ENCODE results near the gene RHEX. TPM values are rescaled to one million over a fixed set of nuclear protein-coding genes. Genes with fewer than 3 reads are reported as not detected.

Gene RHEX
- total and polyA plus RNA-seq, 2 experiments from 2014 or later: not detected

DNA sequence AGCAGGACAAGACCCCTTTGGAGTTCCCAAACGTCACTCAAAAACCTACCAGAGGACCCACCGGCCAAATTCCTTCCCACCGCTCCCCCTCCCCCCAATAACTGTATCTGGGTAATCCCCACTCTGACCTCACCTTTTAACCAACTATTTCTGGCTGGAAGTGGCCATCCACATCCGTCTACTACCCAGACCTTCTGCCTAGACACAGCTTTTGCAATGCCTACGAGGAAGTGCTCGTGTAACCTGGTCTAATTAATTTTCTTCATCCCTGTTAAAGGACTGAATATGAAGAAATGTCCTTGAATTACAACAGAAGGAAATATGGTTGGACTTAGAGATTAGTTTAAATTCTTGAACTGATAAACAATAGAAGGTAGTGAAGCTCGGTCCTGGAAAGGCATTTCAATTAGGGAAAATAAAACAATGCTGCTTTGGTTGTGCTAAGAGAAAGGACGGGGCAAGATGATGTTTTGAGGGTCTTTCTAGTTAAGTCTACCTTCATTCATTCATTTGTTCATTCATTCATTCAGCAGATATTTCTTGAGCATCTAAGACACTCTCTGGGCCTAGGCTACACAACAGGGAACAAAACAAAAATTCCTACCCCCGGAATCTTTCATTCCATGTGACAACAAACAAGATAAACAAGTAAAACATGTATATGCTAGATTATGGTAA lies 45.4 kb downstream of the RHEX start:
- Histone ChIP-seq H3K4me1 (ENCODE audit: insufficient read depth) (no peaks in the 10 kb centered on the region), H3K4me3 (no peak overlapping the region)

DNA sequence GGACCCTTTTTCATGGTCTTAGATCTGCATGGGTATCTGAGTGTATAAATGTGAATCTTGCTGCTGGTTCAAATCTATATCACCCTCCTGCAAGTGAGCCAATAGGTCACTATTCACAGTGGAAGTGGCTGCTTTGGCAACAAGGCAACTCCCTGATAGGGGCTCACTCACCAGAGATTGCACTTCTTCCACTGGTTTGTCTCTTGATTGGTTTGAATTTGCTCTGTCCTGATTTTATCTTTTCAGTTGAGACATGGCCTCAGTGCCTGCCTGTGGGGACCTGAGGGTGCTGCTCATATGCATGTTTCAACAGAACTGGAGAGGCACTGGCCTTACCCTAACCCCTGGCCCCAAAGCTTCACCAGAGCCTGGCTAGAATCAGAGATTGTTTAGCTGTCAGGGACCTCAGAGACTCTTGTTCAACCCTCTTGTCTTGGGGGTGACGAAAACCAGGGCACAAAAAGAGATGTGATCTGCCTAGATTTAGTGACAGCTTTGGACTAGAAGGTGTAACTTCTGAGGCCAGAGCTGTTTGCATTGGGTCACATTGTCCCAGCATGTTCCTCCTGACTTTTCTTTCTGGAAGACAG lies 47.3 kb downstream of the RHEX start:
- H3K4me3 ChIP-seq: no peak overlapping the region
- H3K4me1 ChIP-seq (ENCODE audit: insufficient read depth): no peaks in the 10 kb centered on the region
- no peaks in the 10 kb centered on the region for H3K79me2 ChIP-seq (ENCODE audit: insufficient read depth)
- H3K36me3 ChIP-seq (ENCODE audit: low read depth): no peaks in the 10 kb centered on the region
- WGBS, 2 experiments (ENCODE audit: low coverage in 1 of 2, low lambda C conversion rate in 2 of 2, missing lambda C conversion rate in 2 of 2): 71 to 79% methylated on average over 1 of the region's 1 CpG
- no peak overlapping the region for H3K9ac ChIP-seq
- no peaks in the 10 kb centered on the region for H4K20me1 ChIP-seq (ENCODE audit: insufficient read depth)
- no peak overlapping the region for H3K4me2 ChIP-seq (ENCODE audit: unreplicated experiment)
- H2AFZ ChIP-seq: no peak overlapping the region
- H3K27me3 ChIP-seq (replicated peaks; ENCODE audit: insufficient read depth): peaks cover 44% of the 10 kb centered on the region
- DNase-seq: no peak
- H3K9me2 ChIP-seq (ENCODE audit: insufficient read depth): no peaks in the 10 kb centered on the region
- H3K27ac ChIP-seq: no peak overlapping the region
- H3K9me3 ChIP-seq (ENCODE audit: low read depth): no peaks in the 10 kb centered on the region
- in situ Hi-C loops (cut with MboI): loop anchor here (5.0 kb wide), 1 partner anchor 113 kb away; no protein-coding TSS in a partner anchor
- no peaks in the 10 kb centered on the region for H3F3A ChIP-seq (ENCODE audit: insufficient read depth)
- TF ChIP-seq EZH2phosphoT487 (IDR thresholded peaks at IDR 0.05; ENCODE audit: insufficient read depth, low read depth) (no peak), EZH2 (IDR thresholded peaks at IDR 0.05; ENCODE audit: insufficient read depth, poor library complexity, severe bottlenecking) (no peak)

More for the DNA sequence above, 45.4 kb downstream of the RHEX start:
- H3K9ac ChIP-seq: no peak overlapping the region
- H3K36me3 ChIP-seq (ENCODE audit: low read depth): no peaks in the 10 kb centered on the region
- TF ChIP-seq EZH2 (IDR thresholded peaks at IDR 0.05; ENCODE audit: insufficient read depth, poor library complexity, severe bottlenecking) (no peak), EZH2phosphoT487 (IDR thresholded peaks at IDR 0.05; ENCODE audit: insufficient read depth, low read depth) (no peak)
- no peaks in the 10 kb centered on the region for H3K9me2 ChIP-seq (ENCODE audit: insufficient read depth)
- in situ Hi-C loops (cut with MboI): no loop called here
- DNase-seq: no peak
- H3F3A ChIP-seq (ENCODE audit: insufficient read depth): no peaks in the 10 kb centered on the region
- H3K79me2 ChIP-seq (ENCODE audit: insufficient read depth): no peaks in the 10 kb centered on the region
- H3K4me2 ChIP-seq (ENCODE audit: unreplicated experiment): no peak overlapping the region
- H3K27me3 ChIP-seq (replicated peaks; ENCODE audit: insufficient read depth): peaks cover 51% of the 10 kb centered on the region
- H3K27ac ChIP-seq: no peak overlapping the region
- 59 to 60% methylated on average over 9 of the region's 9 CpGs for WGBS, 2 experiments (ENCODE audit: low coverage in 1 of 2, low lambda C conversion rate in 2 of 2, missing lambda C conversion rate in 2 of 2)
- no peaks in the 10 kb centered on the region for H4K20me1 ChIP-seq (ENCODE audit: insufficient read depth)
- no peaks in the 10 kb centered on the region for H3K9me3 ChIP-seq (ENCODE audit: low read depth)
- H2AFZ ChIP-seq: no peak overlapping the region

DNA sequence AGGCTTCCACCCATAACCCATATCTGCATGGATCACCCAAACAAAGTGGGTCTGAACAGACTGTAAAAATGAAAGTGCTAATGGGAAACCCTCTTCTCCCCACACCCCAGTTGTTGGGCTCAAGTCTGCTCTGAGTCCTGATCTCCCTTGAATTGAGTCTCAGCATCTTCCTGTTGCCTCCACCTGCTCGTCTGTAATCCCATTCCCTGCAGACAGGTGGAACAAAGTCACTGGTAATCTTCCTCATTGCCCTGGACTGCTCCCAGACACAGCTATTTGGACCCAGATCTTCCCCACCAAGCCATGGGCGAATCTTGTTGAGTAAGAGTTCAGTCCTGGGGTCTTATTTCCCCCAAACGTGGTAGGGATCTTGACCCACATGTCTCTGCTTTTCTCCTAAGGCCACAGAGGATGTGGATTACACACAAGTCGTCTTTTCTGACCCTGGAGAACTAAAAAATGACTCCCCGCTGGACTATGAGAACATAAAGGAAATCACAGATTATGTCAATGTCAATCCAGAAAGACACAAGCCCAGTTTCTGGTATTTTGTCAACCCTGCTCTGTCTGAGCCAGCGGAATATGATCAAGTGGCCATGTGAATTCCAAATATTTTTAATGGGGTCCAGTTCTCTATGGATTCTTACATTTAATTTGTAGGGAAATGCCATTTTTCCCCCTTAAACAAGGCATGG lies 48.5 kb downstream of the RHEX start:
- H3K4me1 ChIP-seq (ENCODE audit: insufficient read depth): peaks cover 6% of the 10 kb centered on the region; the same call in 1 of the 2 replicates
- no peak overlapping the region for H3K9ac ChIP-seq
- H4K20me1 ChIP-seq (ENCODE audit: insufficient read depth): no peaks in the 10 kb centered on the region
- H2AFZ ChIP-seq: no peak overlapping the region
- in situ Hi-C loops (cut with MboI): loop anchor here (5.0 kb wide), 1 partner anchor 114 kb away; no protein-coding TSS in a partner anchor
- H3K27me3 ChIP-seq (replicated peaks; ENCODE audit: insufficient read depth): peaks cover 44% of the 10 kb centered on the region
- WGBS, 2 experiments (ENCODE audit: low coverage in 1 of 2, low lambda C conversion rate in 2 of 2, missing lambda C conversion rate in 2 of 2): 64 to 66% methylated on average over 6 of the region's 6 CpGs
- no peaks in the 10 kb centered on the region for H3K9me3 ChIP-seq (ENCODE audit: low read depth)
- H3F3A ChIP-seq (ENCODE audit: insufficient read depth): peaks cover 7% of the 10 kb centered on the region
- H3K4me3 ChIP-seq: no peak overlapping the region
- H3K9me2 ChIP-seq (ENCODE audit: insufficient read depth): no peaks in the 10 kb centered on the region
- H3K27ac ChIP-seq: no peak overlapping the region
- no peak overlapping the region for H3K4me2 ChIP-seq (ENCODE audit: unreplicated experiment)
- TF ChIP-seq EZH2 (IDR thresholded peaks at IDR 0.05; ENCODE audit: insufficient read depth, poor library complexity, severe bottlenecking) (no peak), EZH2phosphoT487 (IDR thresholded peaks at IDR 0.05; ENCODE audit: insufficient read depth, low read depth) (no peak)
- DNase-seq: no peak
- no peaks in the 10 kb centered on the region for H3K36me3 ChIP-seq (ENCODE audit: low read depth)
- no peaks in the 10 kb centered on the region for H3K79me2 ChIP-seq (ENCODE audit: insufficient read depth)

DNA sequence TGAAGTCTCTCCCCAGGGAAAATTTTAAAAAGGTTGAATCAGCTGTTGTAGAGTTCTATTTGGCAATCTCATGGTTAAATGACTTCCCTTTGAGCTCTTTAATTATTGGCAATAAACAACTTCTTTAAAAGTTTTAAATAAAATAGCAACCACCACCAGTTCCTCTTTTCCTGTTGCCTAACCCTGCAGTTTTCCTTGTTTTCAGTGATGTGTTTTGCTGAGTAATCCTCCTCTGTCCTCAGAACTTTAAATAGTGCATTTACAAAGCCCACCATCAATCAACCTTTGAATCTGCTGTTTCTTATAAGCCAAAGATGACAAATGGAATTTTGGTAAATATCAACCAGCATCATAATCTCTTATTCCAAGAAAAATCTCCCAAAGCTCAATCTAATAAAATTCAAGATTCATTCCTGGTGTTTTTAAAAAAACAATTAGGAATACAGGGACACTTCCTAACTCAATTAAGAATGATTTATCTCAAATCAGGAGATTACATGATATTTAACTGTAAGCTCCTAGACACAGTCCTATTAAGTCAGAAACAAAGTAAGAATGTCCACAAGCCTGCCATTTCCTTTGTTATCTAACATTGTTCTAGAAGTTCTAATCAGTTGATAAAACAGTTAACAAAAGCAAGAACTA lies 49.4 kb downstream of the RHEX start:
- H2AFZ ChIP-seq: no peak overlapping the region

More for the DNA sequence above, 49.4 kb downstream of the RHEX start:
- H3K4me2 ChIP-seq (ENCODE audit: unreplicated experiment): no peak overlapping the region
- no peaks in the 10 kb centered on the region for H3K9me2 ChIP-seq (ENCODE audit: insufficient read depth)
- in situ Hi-C loops (cut with MboI): loop anchor here (5.0 kb wide), 1 partner anchor 115 kb away; no protein-coding TSS in a partner anchor
- no peaks in the 10 kb centered on the region for H3K9me3 ChIP-seq (ENCODE audit: low read depth)
- peaks cover 7% of the 10 kb centered on the region for H3F3A ChIP-seq (ENCODE audit: insufficient read depth)
- H3K79me2 ChIP-seq (ENCODE audit: insufficient read depth): no peaks in the 10 kb centered on the region
- DNase-seq: no peak
- peaks cover 38% of the 10 kb centered on the region for H3K27me3 ChIP-seq (replicated peaks; ENCODE audit: insufficient read depth)
- no peak overlapping the region for H3K27ac ChIP-seq
- H4K20me1 ChIP-seq (ENCODE audit: insufficient read depth): no peaks in the 10 kb centered on the region
- H3K36me3 ChIP-seq (ENCODE audit: low read depth): no peaks in the 10 kb centered on the region
- H3K4me3 ChIP-seq: no peak overlapping the region
- no peak overlapping the region for H3K9ac ChIP-seq
- peaks cover 6% of the 10 kb centered on the region; the same call in 1 of the 2 replicates for H3K4me1 ChIP-seq (ENCODE audit: insufficient read depth)
- TF ChIP-seq EZH2phosphoT487 (IDR thresholded peaks at IDR 0.05; ENCODE audit: insufficient read depth, low read depth) (no peak), EZH2 (IDR thresholded peaks at IDR 0.05; ENCODE audit: insufficient read depth, poor library complexity, severe bottlenecking) (no peak)
